Pulmonary artery endothelial cell (primary cell): Measurements from ENCODE around the gene PKDCC. TPM values are rescaled to one million over a fixed set of nuclear protein-coding genes. Genes with fewer than 3 reads are reported as not detected.
"Not testable (repeated sequence)": the region's sequence is repeated elsewhere in the genome, so short reads cannot be mapped to it uniquely, and the experiment has no call there.

Experiments used
- DNase-seq: peaks from one replicate; pipeline ENCODE4 v3.0.0-alpha.2; 2011; ENCODE audit warnings: low read depth, low spot score
- total RNA-seq: library from RNA; depleted of rRNA; stranded (reverse); fragments of >200 nt; gene quantifications from 2 replicates; pipeline ENCODE4 v1.2.3, GENCODE V29; 2014

PKDCC gene
- total RNA-seq, 1 donor from 2014 or later: 3.9 TPM

DNA sequence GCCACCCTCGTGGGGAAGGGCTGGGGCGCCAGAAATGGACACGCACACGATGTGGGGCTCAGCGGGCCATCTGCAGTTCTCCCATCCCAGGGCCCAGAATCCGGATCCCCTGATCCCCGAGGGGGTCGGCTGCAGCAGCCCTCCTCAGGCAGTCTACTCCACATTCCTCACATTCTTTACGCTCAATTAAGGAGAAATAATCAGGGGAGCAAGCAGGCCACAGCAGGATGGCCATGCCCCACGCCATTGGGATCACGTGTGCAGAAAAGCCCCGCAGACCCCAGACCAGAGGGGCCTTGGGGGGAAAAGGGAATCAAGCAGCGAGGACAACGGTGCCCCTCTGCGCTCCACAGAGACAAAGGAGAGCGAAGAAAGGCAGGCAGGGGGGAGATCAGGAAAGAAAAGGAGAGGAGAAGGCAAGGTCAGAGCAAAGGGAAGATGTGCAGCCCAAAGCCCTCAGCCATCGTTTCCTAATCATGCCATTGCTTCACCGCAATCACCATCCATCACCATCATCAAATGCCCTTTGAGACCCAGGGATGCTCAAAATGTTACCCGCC, 17.5 kb upstream of the PKDCC start:
- DNase-seq: no peak

DNA sequence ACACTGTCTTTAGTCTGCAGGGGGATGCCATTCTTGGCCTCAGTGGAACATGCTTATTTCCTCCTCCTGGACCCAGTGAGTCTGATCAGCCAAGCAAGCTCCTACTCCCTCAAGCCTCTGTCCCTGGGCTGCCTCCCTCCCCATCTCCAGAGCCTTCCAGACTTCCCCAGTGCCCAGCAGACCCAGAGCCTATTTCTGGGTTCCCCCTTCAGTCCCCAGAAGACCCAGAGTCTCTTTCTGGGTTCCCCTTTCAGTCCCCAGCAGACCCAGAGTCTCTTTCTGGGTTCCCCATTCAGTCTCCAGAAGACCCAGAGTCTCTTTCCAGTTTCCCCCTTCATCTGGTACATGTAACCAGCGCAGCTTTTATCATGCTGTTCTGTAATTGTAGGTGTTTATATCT, 17.0 kb upstream of the PKDCC start:
- no peak for DNase-seq

- DNase-seq: no peak
Observed at GRCh38 chr2:42031281-42032223, 16.3 kb upstream of the PKDCC start.

DNA sequence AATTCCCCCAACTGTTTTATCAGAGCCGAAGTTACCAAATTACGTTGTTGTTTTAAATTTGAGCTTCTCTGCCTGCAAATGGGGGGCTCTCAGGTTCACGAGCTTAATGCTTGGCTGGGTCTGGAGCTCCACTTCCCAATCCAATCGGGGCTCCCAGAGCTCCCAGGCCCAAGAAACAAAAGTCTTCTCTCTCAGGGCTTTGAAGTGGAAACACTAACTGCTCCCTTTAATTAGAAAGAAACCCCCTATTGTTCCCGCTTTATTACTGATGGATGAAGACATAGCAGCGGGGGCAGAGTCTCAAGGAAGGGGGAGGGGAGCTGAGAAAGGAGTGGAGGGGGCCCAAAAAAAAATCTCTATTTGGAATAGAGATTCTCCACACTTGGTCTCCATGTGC, 15.6 kb upstream of the PKDCC start:
- DNase-seq: no peak

DNA sequence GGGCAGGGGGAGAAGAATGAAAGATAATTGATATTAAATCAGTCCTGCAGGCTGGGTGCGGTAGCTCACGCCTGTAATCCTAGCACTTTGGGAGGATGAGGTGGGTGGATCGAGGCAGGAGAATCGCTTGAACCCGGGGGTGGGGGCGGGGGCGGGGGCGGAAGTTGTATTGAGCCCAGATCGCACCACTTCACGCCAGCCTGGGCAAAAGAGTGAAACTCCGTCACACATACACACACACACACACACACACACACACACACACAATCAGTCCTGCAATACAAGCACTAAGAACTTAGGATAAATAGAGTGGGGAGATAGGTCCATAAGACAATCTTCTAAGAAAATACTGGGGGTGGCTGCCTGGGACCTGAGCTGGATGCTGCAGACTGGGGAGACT, 15.1 kb upstream of the PKDCC start:
- DNase-seq: no peak

GRCh38 chr2:42034096-42034495, 13.7 kb upstream of the PKDCC start:
- DNase-seq: not testable (repeated sequence)

DNA sequence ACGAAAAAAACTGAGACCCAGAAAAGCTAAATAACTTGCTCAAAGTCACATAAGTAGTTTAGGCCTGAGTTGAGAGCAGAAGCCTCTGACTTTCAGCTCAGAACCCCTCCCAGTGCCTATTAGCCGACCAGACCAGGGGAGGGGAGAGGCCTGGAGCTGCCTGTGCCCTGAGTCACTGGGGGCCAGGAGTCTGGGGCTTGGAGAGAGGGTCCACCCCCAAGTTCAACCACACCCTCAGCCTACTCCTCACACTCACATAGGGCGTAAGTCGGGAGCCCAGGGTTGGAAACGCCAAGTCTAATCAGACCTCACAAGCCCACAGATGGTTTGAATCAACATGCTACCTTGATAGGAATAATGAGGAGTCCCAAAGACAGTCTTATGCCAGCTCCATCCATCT, 12.6 kb upstream of the PKDCC start:
- no peak for DNase-seq

DNA sequence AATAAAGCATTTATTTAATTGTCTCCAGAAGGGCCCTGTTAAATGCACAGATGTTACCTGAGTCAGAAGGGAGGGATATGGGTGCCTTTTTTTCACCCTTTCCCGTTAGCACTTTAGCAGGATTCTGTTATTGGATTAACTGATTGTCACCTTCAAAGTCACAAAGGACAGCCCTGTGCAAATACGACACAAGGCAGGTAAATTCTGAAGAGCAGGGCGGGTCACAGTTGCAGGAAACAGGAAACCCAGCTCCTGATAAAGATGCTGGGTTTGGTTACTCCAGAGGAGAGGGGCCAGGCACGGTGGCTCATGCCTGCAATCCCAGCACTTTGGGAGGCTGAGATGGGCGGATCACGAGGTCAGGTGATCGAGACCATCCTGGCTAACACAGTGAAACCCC, 11.4 kb upstream of the PKDCC start:
- DNase-seq: no peak

DNA sequence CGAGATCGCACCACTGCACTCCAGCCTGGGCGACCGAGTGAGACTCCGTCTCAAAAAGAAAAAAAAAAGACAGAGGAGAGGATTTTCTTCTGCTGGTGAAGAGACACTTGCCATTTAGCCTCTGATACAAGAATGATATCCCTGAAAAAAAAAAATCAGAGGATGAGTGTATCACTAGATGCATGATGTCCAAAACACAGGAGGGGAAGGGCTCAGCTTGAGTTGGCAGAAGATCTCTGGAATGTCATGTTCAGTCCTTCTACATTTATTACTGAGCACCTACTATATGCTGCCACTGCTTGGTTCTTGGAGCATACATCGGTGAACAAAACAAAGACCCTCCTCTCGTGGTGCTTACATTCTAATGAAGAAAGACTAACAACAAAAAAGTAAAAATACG, 10.9 kb upstream of the PKDCC start:
- DNase-seq: no peak

- no peak for DNase-seq
Observed at GRCh38 chr2:42040643-42041278, 7.1 kb upstream of the PKDCC start.

- no peak for DNase-seq
Observed at GRCh38 chr2:42041377-42042127, 6.3 kb upstream of the PKDCC start.

- no peak for DNase-seq
Observed at GRCh38 chr2:42042631-42043355, 5.0 kb upstream of the PKDCC start.

GRCh38 chr2:42043789-42044394, 3.9 kb upstream of the PKDCC start:
- DNase-seq: no peak

- no peak for DNase-seq
Observed at GRCh38 chr2:42044939-42045338, 2.9 kb upstream of the PKDCC start.

DNA sequence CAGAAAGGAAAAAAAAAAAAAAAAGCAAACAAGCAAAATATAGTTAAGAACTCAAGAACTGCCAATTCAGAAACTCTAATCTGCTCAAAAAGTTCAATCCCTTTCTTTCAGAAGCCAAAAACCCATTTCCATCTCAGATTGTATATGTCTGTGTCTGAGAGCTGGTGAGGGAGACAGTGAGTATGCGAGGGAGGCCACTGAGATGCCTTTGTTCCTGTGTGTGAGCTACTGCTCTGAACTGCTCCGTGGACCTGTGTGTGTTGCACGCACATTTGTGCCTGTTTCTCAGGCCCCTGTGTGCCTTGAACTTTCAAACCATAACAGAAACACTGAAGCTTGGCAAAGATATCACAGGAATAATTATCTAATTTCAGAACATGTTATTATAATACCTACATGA, 2.5 kb upstream of the PKDCC start:
- DNase-seq: no peak

DNA sequence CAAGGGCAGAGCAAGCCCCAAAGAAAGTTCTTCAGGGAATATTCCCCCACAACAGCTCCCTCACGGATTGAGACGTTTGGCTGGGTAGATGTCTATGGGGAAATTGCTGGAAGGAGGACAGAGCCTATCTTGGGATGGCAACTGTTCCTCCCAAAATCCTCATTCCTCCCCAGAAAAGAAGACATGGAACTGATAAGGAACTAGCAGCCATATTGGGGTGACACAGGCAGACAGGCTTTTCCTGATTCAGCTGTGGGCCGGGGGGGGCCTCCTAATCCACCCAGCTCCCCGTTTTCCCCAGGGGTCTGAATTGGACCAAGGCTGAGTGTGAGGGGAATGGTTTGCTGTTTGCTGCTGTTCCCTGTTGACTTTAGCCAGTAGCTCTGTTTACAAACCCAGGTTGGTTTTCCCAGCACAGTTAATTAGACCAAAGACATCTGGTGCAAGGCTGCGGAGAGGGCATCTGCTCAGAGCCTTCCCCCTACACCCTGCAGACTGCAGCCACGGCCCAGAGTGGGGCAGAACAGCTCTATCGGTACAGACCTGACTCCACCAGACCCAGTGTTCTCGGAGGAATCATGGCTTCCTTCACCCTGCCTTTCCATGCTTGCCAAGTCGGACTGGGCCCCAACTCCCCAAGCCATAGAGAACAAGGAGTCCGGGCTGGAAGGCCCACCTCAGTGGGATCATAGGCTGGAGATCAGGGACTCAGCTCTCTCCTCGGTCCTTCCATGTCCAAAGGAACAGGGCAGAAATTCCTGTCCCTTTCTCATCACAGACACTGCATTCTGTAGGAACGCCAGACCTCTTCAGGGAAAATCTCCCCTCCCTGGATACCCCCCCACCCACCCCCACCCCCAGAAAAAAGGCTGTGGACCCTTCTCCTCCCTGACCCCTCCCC, 1.7 kb upstream of the PKDCC start:
- DNase-seq: no peak

- no peak for DNase-seq
Observed at GRCh38 chr2:42046819-42047487, 868 bp upstream of the PKDCC start.

DNA sequence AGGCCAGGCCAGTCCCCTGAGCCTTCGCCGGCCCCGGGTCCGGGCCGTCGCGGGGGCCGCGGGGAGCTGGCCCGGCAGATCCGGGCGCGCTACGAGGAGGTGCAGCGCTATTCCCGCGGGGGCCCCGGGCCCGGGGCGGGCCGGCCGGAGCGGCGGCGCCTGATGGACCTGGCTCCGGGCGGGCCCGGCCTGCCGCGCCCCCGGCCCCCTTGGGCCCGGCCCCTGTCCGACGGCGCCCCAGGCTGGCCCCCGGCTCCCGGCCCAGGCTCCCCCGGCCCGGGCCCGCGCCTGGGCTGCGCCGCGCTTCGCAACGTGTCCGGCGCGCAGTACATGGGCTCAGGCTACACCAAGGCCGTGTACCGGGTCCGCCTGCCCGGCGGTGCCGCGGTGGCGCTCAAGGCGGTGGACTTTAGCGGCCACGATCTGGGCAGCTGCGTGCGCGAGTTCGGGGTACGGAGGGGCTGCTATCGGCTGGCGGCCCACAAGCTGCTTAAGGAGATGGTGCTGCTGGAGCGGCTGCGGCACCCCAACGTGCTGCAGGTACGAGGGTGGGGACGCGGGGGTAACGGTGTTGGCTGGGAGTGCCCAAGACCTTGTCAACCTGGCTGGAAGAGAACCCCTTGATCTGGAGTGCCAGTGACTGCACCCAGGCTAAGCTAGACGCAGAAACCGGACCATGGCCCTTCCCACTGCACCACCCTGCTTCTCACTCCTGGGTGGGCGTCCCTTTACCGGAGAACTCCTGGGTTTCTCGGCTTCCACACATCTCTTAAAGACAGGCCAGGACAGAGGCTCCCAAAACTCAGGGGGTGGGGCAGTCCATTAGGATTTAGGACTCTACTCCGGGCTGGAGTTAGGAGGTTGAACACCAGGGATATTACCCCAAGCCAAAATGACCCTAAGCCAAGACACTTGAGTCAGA, 739 bp downstream of the PKDCC start:
- DNase-seq: no peak
